Measurements from ENCODE around the gene PTPRD. TPM values are rescaled to one million over a fixed set of nuclear protein-coding genes. Genes with fewer than 3 reads are reported as not detected.

Gene PTPRD
- total RNA-seq, 1 experiment from 2014 or later, result 32.5 TPM

- H2AFZ ChIP-seq (ENCODE audit: low read length), result no peak overlapping the region
- H3K9me3 ChIP-seq (ENCODE audit: control insufficient read depth, low read depth, low read length), result no peaks in the 10 kb centered on the region
- no peak overlapping the region for H3K4ac ChIP-seq (ENCODE audit: low read depth, low read length)
- Mint-ChIP-seq H3K27me3 (ENCODE audit: low read depth) (no peaks in the 10 kb centered on the region), H3K36me3 (ENCODE audit: insufficient read depth in 1 of 3, low read depth in 3 of 3) (no peaks in the 10 kb centered on the region), H3K27ac (no peak overlapping the region), H3K4me3 (no peak overlapping the region), H3K9me3 (no peaks in the 10 kb centered on the region; a peak in 1 of 5 replicates), H3K4me1 (peaks cover 32 to 46% of the 10 kb centered on the region in 2 experiments)
- H3K79me2 ChIP-seq (ENCODE audit: insufficient read depth, low read length), result no peaks in the 10 kb centered on the region
- no peak overlapping the region for H3K56ac ChIP-seq (ENCODE audit: insufficient read length, low read depth, low read length)
- no peaks in the 10 kb centered on the region; the same call in 1 of the 2 replicates for H3K4me1 ChIP-seq (ENCODE audit: insufficient read depth, low read length)
- DNase-seq, result no peak
- no CpG with 5 or more reads among the region's 2 CpGs for WGBS (ENCODE audit: extremely low coverage, insufficient read length, low lambda C conversion rate)
- H3K4me2 ChIP-seq (ENCODE audit: insufficient read depth, insufficient read length, low read length), result no peak overlapping the region
- H2BK12ac ChIP-seq (ENCODE audit: insufficient read length, low read depth, low read length), result no peak overlapping the region
- H3K18ac ChIP-seq (ENCODE audit: insufficient read length, low read depth, low read length), result no peak overlapping the region
- H2BK120ac ChIP-seq (ENCODE audit: low read depth, low read length, poor library complexity, severe bottlenecking), result no peak overlapping the region
- H3K9ac ChIP-seq (ENCODE audit: extremely low read depth, insufficient read length, low read length), result no peak overlapping the region
- no peak overlapping the region for H3K14ac ChIP-seq (ENCODE audit: insufficient read depth, low read length)
- H3T11ph ChIP-seq (ENCODE audit: low read length), result no peak overlapping the region
- no peak overlapping the region for H2BK20ac ChIP-seq (ENCODE audit: low read depth, low read length, poor library complexity, severe bottlenecking)
- no peak overlapping the region for H2BK15ac ChIP-seq (ENCODE audit: low read depth, low read length)
- no peak for TF ChIP-seq CTCF (conservative IDR thresholded peaks at IDR 0.05)
- H4K5ac ChIP-seq (ENCODE audit: insufficient read length, low read depth, low read length), result no peak overlapping the region
- no peaks in the 10 kb centered on the region for H3K79me1 ChIP-seq (ENCODE audit: insufficient read depth, low read depth, low read length, poor library complexity, severe bottlenecking)
- no peak overlapping the region for H4K91ac ChIP-seq (ENCODE audit: insufficient read length, low read depth, low read length)
- no peaks in the 10 kb centered on the region for H3K27me3 ChIP-seq (ENCODE audit: insufficient read depth, low read length)
- no peak overlapping the region for H2AK5ac ChIP-seq (ENCODE audit: insufficient read length, low read length)
- H4K20me1 ChIP-seq (ENCODE audit: control insufficient read depth, insufficient read depth, insufficient read length), result no peaks in the 10 kb centered on the region
- H3K23me2 ChIP-seq (ENCODE audit: insufficient read length, low read depth, low read length, poor library complexity, severe bottlenecking), result no peaks in the 10 kb centered on the region
- H2BK5ac ChIP-seq (ENCODE audit: insufficient read length, low read length), result no peak overlapping the region
- H4K8ac ChIP-seq (replicated peaks; ENCODE audit: insufficient read length, low read depth, low read length), result no peak overlapping the region
- no peak overlapping the region for H3K23ac ChIP-seq (ENCODE audit: insufficient read length, low read depth, low read length)
- no peak overlapping the region for H3K27ac ChIP-seq (ENCODE audit: insufficient read length, low read depth, low read length)
These were observed 1996.4 kb downstream of the PTPRD start for GRCh38 chr9:8616414-8616813.

Data from H9 (cell line).